Retinal pigment epithelial cell (primary cell): ENCODE data around the gene ZNF236.
A peak's percentile ranks its signal among the peaks of the same experiment; 100 is the strongest.

Experiments
- DNase-seq: peaks from one replicate; pipeline ENCODE4 v3.0.0-alpha.2; 2010; ENCODE audit warnings: low read depth
- H3K4me3 ChIP-seq: 2 replicates; pipeline ENCODE4 v1.5.1; 2011; ENCODE audit warnings: mild to moderate bottlenecking, low read length, control low read depth, moderate library complexity
- CTCF ChIP-seq: conservative IDR thresholded peaks from 2 replicates; pipeline ENCODE4 v1.5.1; 2011; ENCODE audit warnings: low read depth, low read length, control low read depth, inconsistent platforms

ZNF236 gene

DNA sequence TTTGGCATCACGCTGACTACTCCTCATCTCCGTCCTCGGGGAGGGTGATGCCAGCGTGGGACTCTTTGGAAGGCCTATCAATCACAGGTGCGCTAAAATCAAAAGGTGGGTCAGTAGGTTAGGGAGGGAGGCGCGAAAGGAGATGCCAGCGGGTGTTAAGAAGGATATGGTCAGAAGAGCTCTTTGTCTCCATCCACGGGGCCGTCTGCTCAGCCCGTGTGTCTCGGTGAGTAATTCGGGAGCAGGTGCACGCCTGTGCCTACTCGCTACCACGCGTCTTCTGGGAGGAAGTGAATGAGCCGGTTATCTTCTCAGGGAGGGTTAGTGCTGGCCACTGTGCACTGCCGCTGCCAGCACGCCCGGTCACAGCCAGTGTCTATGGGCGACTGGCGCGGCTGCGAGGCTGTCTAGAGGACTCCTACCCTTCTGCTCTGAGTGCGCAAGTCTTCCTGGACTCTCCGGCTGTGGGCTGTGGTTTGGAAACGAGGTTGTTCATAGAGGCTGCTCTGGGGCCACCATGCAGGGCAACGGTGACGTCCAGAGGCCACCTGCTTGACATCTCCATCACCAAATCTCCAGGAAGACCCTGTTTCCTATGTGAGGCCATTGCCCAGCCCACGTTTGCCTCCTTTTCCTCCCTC is 156.9 kb downstream of the ZNF236 start:
- no peak for TF ChIP-seq CTCF
- H3K4me3 ChIP-seq: no peak overlapping the region
- no peak for DNase-seq

GRCh38 chr18:76979906-76980305 is 157.5 kb downstream of the ZNF236 start:
- no peak for TF ChIP-seq CTCF
- H3K4me3 ChIP-seq: no peak overlapping the region

GRCh38 chr18:76980663-76981395 is 158.5 kb downstream of the ZNF236 start:
- no peak for DNase-seq
- H3K4me3 ChIP-seq: no peak overlapping the region
- no peak for TF ChIP-seq CTCF

More at GRCh38 chr18:76979906-76980305, 157.5 kb downstream of the ZNF236 start:
- DNase-seq: no peak

GRCh38 chr18:76981396-76981968 is 159.1 kb downstream of the ZNF236 start:
- no peak for TF ChIP-seq CTCF
- no peak for DNase-seq
- no peak overlapping the region for H3K4me3 ChIP-seq

DNA sequence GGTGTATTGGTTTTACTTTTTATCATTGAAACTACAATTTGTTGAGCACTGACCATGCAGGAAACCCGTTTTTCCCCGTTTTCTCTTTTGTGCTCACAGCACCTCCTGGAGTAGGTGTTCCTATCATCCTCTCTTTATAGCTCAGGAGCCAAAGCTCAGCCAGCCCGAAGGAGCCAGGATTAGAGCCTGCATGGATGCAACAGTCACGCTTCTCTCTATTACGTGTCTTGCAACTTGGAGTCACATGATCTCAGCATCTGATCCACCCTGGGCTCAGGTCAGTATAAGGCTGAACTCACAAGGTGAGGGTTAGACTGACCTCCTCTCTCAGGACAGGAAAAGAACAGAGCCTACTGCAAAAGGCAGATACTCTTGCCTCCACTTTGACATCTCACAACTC is 159.7 kb downstream of the ZNF236 start:
- no peak for TF ChIP-seq CTCF
- no peak for DNase-seq
- no peak overlapping the region for H3K4me3 ChIP-seq

DNA sequence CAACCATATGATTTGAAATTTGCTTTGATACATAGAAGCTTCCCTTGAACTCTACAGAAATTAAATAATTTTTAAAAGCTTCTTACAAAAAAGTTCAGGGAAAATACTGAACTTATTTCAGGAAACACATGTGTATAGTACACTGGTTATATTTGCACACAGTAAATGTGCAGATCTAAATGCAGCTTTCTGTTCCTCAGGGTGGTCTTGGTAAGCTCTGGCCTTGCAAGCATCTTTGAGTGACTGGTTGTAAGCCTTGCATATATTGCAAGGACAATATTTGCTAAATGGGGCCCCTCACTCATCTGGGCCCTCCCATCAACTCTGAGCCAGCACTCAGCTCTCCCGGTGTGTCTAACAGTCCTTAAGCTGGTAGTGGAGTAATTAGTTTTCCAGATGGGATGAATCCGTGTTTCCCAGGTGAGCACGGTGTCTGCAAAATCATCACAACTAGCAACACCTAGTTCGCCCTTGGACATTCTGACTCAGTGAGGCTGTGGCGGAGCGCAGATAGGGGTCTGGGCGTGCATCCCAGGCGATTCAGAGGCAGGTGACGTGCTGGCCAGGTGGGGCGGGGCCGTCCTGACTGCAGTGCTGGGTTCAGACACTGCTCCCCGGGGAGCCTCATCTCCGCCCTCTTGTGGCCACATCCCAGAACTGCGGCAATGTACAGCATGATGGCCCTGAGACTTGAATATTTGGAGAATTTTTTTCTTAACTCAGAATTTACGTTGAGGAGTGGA is 160.7 kb downstream of the ZNF236 start:
- TF ChIP-seq CTCF: peak; percentile 97
- peak overlapping the region; percentile 15 for H3K4me3 ChIP-seq
- DNase-seq: peak; percentile 27
